Tibial artery (tissue), 4 donors: Measurements from ENCODE around the gene KIF5A.
"Not testable (repeated sequence)": the region's sequence is repeated elsewhere in the genome, so short reads cannot be mapped to it uniquely, and the experiment has no call there.

Experiments
- DNase-seq, 2 donors: peaks; one replicate each; pipeline ENCODE4 v3.0.0-alpha.2; 2019
- H3K27ac ChIP-seq, 2 donors: fragments of 200-600 bp; sonication (generic) in 1 of 2; 1 replicate in 1 of 2; 2 replicates in 1 of 2; pipeline ENCODE4 v1.5.1; 2018 to 2019; ENCODE audit warnings: mild to moderate bottlenecking in 1 of 2
- H3K27me3 ChIP-seq, 2 donors: fragments of 200-600 bp; sonication (generic) in 1 of 2; one replicate each; pipeline versions ENCODE4 v1.5.1 to v1.6.0; 2016 to 2019
- H3K36me3 ChIP-seq, 3 donors: fragments of 200-600 bp; sonication (generic) in 2 of 3; one replicate each; pipeline ENCODE4 v1.5.1; 2016 to 2019; ENCODE audit warnings: mild to moderate bottlenecking in 2 of 3
- H3K4me1 ChIP-seq, 4 donors: fragments of 200-600 bp; sonication (generic) in 2 of 4; 1 replicate in 3 of 4; 2 replicates in 1 of 4; pipeline ENCODE4 v1.5.1; 2016 to 2019
- H3K4me3 ChIP-seq, 2 donors: fragments of 200-600 bp; sonication (generic) in 1 of 2; 1 replicate in 1 of 2; 2 replicates in 1 of 2; pipeline ENCODE4 v1.5.1; 2018 to 2019; ENCODE audit warnings: mild to moderate bottlenecking in 2 of 2
- H3K9me3 ChIP-seq, 3 donors: fragments of 200-600 bp; sonication (generic) in 1 of 3; one replicate each; pipeline ENCODE4 v1.5.1; 2016 to 2019
- CTCF ChIP-seq, 2 experiments: fragments of 200-600 bp in 1 of 2; fragments of 450-650 bp in 1 of 2; IDR thresholded peaks; one replicate each; pipeline ENCODE4 v1.5.1; 2017 to 2019; ENCODE audit warnings: antibody characterized with exemption in 2 of 2, mild to moderate bottlenecking in 1 of 2, moderate library complexity in 1 of 2
- intact Hi-C: fragments of 100-400 bp; cut with DNase I; formaldehyde crosslinking; loops from one replicate; pipeline ENCODE4 v1.15.0; 2023; ENCODE audit warnings: low total_unique reads

KIF5A gene

GRCh38 chr12:57549909-57550640, at the start of gene KIF5A:
KIF5A (plus strand) TSS chr12:57550044; CDS start chr12:57550272, 228 bp downstream.
- intact Hi-C loops = no loop called here
- Histone ChIP-seq H3K9me3 (no peaks in the 10 kb centered on the region), H3K27ac (peak within 1 kb of the TSS in 1 of 2 donors; percentile 11), H3K4me1 (peaks cover 0 to 25% (median 22%) of the 10 kb centered on the region in 4 donors), H3K36me3 (no peaks in the 10 kb centered on the region), H3K27me3 (peaks cover 0 to 29% of the 10 kb centered on the region in 2 donors), H3K4me3 (peak within 1 kb of the TSS; percentile 41 to 45)
- no peak for TF ChIP-seq CTCF (IDR thresholded peaks at IDR 0.05)
- DNase-seq = peak in 1 of 2 donors; percentile 67

- peaks cover 70 to 94% (median 85%) of the 10 kb centered on the region in 3 donors for H3K36me3 ChIP-seq
- no peak for DNase-seq
Observed at GRCh38 chr12:57500213-57500612, 49.6 kb upstream of the KIF5A start.

GRCh38 chr12:57502311-57502969, 47.4 kb upstream of the KIF5A start:
- H3K36me3 ChIP-seq = peaks cover 77 to 93% (median 81%) of the 10 kb centered on the region in 3 donors
- H3K4me3 ChIP-seq, H3K9me3 ChIP-seq, H3K27ac ChIP-seq, DNase-seq, H3K27me3 ChIP-seq, H3K4me1 ChIP-seq, intact Hi-C loops: not testable (repeated sequence)

More at GRCh38 chr12:57500213-57500612, 49.6 kb upstream of the KIF5A start:
- intact Hi-C loops = no loop called here
- no peaks in the 10 kb centered on the region for H3K27me3 ChIP-seq
- no peaks in the 10 kb centered on the region for H3K4me1 ChIP-seq
- H3K9me3 ChIP-seq = no peaks in the 10 kb centered on the region
- TF ChIP-seq CTCF (IDR thresholded peaks at IDR 0.05) = no peak
- H3K4me3 ChIP-seq = no peak overlapping the region
- no peak overlapping the region for H3K27ac ChIP-seq

GRCh38 chr12:57506541-57506940, 43.3 kb upstream of the KIF5A start:
- H3K27ac ChIP-seq, H3K4me3 ChIP-seq, H3K4me1 ChIP-seq, H3K9me3 ChIP-seq, DNase-seq, H3K27me3 ChIP-seq, intact Hi-C loops: not testable (repeated sequence)
- peaks cover 59 to 92% (median 75%) of the 10 kb centered on the region in 3 donors for H3K36me3 ChIP-seq

GRCh38 chr12:57507796-57508195, 42.0 kb upstream of the KIF5A start:
- H3K4me3 ChIP-seq, DNase-seq, H3K4me1 ChIP-seq, H3K27me3 ChIP-seq, H3K9me3 ChIP-seq, intact Hi-C loops, H3K27ac ChIP-seq: not testable (repeated sequence)
- peaks cover 65 to 92% (median 76%) of the 10 kb centered on the region in 3 donors for H3K36me3 ChIP-seq

- no peak for TF ChIP-seq CTCF (IDR thresholded peaks at IDR 0.05)
- H3K27ac ChIP-seq = no peak overlapping the region
- peaks cover 0 to 3% (median 0%) of the 10 kb centered on the region in 4 donors for H3K4me1 ChIP-seq
- no peak for DNase-seq
- intact Hi-C loops = no loop called here
- H3K4me3 ChIP-seq = no peak overlapping the region
- H3K9me3 ChIP-seq = no peaks in the 10 kb centered on the region
- no peaks in the 10 kb centered on the region for H3K27me3 ChIP-seq
- peaks cover 55 to 92% (median 78%) of the 10 kb centered on the region in 3 donors for H3K36me3 ChIP-seq
Observed at GRCh38 chr12:57511161-57511560, 38.7 kb upstream of the KIF5A start.
